SK-N-SH (cell line): ENCODE results near the gene TLE1. TPM values are rescaled to one million over a fixed set of nuclear protein-coding genes. Genes with fewer than 3 reads are reported as not detected.

Experiments
- CTCF ChIA-PET: fragments of 300-600, 350-600 bp; formaldehyde crosslinking; extraction: SDS; loops from one replicate; lab custom pipeline; 2021; lab: Yijun Ruan, JAX
- POLR2A ChIA-PET: fragments of 350-600 bp; sonication (Branson Sonifier 250); formaldehyde crosslinking; extraction: SDS; loops from one replicate; lab custom pipeline; 2020; ENCODE audit warnings: antibody characterized with exemption, inconsistent platforms; lab: Yijun Ruan, JAX
- DNase-seq: peaks from one replicate; pipeline ENCODE4 v3.0.0; 2012
- H2AFZ ChIP-seq: fragments of 200-600 bp; sonication (generic); 2 replicates; pipeline ENCODE4 v1.8.1; 2016; ENCODE audit warnings: antibody characterized with exemption, mild to moderate bottlenecking, low read depth
- H3F3A ChIP-seq: fragments of 200-600 bp; sonication (generic); replicated peaks from 2 replicates; pipeline ENCODE3; 2016; ENCODE audit warnings: antibody characterized with exemption, mild to moderate bottlenecking; ENCODE audit not compliant: insufficient read depth
- H3K27ac ChIP-seq, 2 experiments: fragments of 200-500 bp in 1 of 2; fragments of 200-600 bp in 1 of 2; sonication (Bioruptor generic) in 1 of 2; sonication (generic), shearing (Covaris generic) in 1 of 2; 2 replicates each; pipeline versions ENCODE4 v1.5.1 to v1.6.1; 2014 to 2016; ENCODE audit warnings: low read depth in 2 of 2, inconsistent platforms in 1 of 2, low read length in 1 of 2, mild to moderate bottlenecking in 1 of 2, mixed read lengths in 1 of 2
- H3K27me3 ChIP-seq: fragments of 200-600 bp; sonication (generic), shearing (Covaris generic); 2 replicates; pipeline ENCODE4 v1.6.1; 2016; ENCODE audit warnings: mixed run types; ENCODE audit not compliant: insufficient read depth
- H3K36me3 ChIP-seq, 2 experiments: fragments of 200-500 bp in 1 of 2; fragments of 200-600 bp in 1 of 2; sonication (Bioruptor generic) in 1 of 2; sonication (generic) in 1 of 2; replicated peaks in 1 of 2; 2 replicates each; pipeline versions ENCODE3 to v1.5.1; 2014 to 2016; ENCODE audit warnings: low read length in 1 of 2, mild to moderate bottlenecking in 1 of 2; ENCODE audit not compliant: insufficient read depth in 2 of 2, control insufficient read depth in 1 of 2
- H3K4me1 ChIP-seq, 2 experiments: fragments of 200-500 bp in 1 of 2; fragments of 200-600 bp in 1 of 2; sonication (Bioruptor generic) in 1 of 2; sonication (generic), shearing (Covaris generic) in 1 of 2; 2 replicates each; pipeline versions ENCODE4 v1.5.1 to v1.6.1; 2014 to 2016; ENCODE audit warnings: low read depth in 1 of 2, low read length in 1 of 2, mixed run types in 1 of 2; ENCODE audit not compliant: insufficient read depth in 2 of 2, control insufficient read depth in 1 of 2
- H3K4me2 ChIP-seq: fragments of 200-600 bp; sonication (generic), shearing (Covaris generic); 2 replicates; pipeline ENCODE4 v1.6.1; 2017; ENCODE audit warnings: mixed run types
- H3K4me3 ChIP-seq, 2 experiments: fragments of 200-500 bp in 1 of 2; fragments of 200-600 bp in 1 of 2; sonication (Bioruptor generic) in 1 of 2; sonication (generic), shearing (Covaris generic) in 1 of 2; 2 replicates each; pipeline versions ENCODE4 v1.5.1 to v1.8.1; 2014 to 2016; ENCODE audit warnings: low read depth in 2 of 2, inconsistent platforms in 1 of 2, low read length in 1 of 2, mild to moderate bottlenecking in 1 of 2, mixed read lengths in 1 of 2, moderate library complexity in 1 of 2
- H3K79me2 ChIP-seq: fragments of 200-600 bp; sonication (generic); 2 replicates; pipeline ENCODE4 v1.8.1; 2017; ENCODE audit warnings: mild to moderate bottlenecking; ENCODE audit not compliant: insufficient read depth
- H3K9ac ChIP-seq: fragments of 200-600 bp; sonication (generic); 2 replicates; pipeline ENCODE4 v1.6.1; 2017; ENCODE audit warnings: mixed run types
- H3K9me2 ChIP-seq: fragments of 200-600 bp; sonication (generic); 2 replicates; pipeline ENCODE4 v1.6.1; 2017; ENCODE audit warnings: mixed run types
- H3K9me3 ChIP-seq: fragments of 200-600 bp; sonication (generic); 2 replicates; pipeline ENCODE4 v1.6.1; 2017; ENCODE audit warnings: mixed run types, mild to moderate bottlenecking, moderate library complexity
- H4K20me1 ChIP-seq: fragments of 200-600 bp; sonication (generic); 2 replicates; pipeline ENCODE4 v1.6.1; 2017; ENCODE audit warnings: mild to moderate bottlenecking, mixed run types; ENCODE audit not compliant: insufficient read depth
- CHD2 ChIP-seq: fragments of 150-350 bp; IDR thresholded peaks from 2 replicates; pipeline ENCODE4 v1.6.1; 2018; ENCODE audit warnings: low read length; ENCODE audit not compliant: partially characterized antibody
- CTCF ChIP-seq: fragments of 200-600 bp; sonication (generic); IDR thresholded peaks from 2 replicates; pipeline ENCODE4 v1.6.1; 2017; ENCODE audit warnings: antibody characterized with exemption, mild to moderate bottlenecking, moderate library complexity
- ELF1 ChIP-seq: IDR thresholded peaks from 2 replicates; pipeline ENCODE4 v1.4.0; 2012
- EZH2phosphoT487 ChIP-seq: fragments of 200-600 bp; sonication (generic); IDR thresholded peaks from 2 replicates; pipeline ENCODE4 v1.6.1; 2017; ENCODE audit warnings: low read depth, mixed run types, mild to moderate bottlenecking, antibody characterized with exemption, moderate library complexity, borderline replicate concordance
- FOSL2 ChIP-seq: IDR thresholded peaks from 2 replicates; pipeline ENCODE4 v1.4.0; 2012; ENCODE audit warnings: low read depth, mild to moderate bottlenecking, moderate library complexity, borderline replicate concordance
- FOXJ3 ChIP-seq: sonication (generic); formaldehyde crosslinking; IDR thresholded peaks from 2 replicates; pipeline ENCODE4 v1.5.1; 2020; ENCODE audit warnings: mild to moderate bottlenecking, missing genetic modification reagents
- IRF3 ChIP-seq: fragments of 150-350 bp; IDR thresholded peaks from 2 replicates; pipeline ENCODE4 v1.6.1; 2016; ENCODE audit warnings: mild to moderate bottlenecking, low read depth, low read length
- NFIC ChIP-seq: IDR thresholded peaks from 2 replicates; pipeline ENCODE4 v1.4.0; 2012; ENCODE audit warnings: borderline replicate concordance
- NRF1 ChIP-seq: IDR thresholded peaks from 2 replicates; pipeline ENCODE4 v1.6.1; 2012; ENCODE audit warnings: low read depth, mild to moderate bottlenecking, low read length
- PBX3 ChIP-seq: IDR thresholded peaks from 2 replicates; pipeline ENCODE4; 2012
- POLR2AphosphoS5 ChIP-seq: IDR thresholded peaks from 2 replicates; pipeline ENCODE4 v1.6.1; 2012; ENCODE audit warnings: low read depth, low read length
- RAD21 ChIP-seq: IDR thresholded peaks from 2 replicates; pipeline ENCODE4 v1.6.1; 2012; ENCODE audit warnings: mild to moderate bottlenecking, low read length
- RCOR1 ChIP-seq: fragments of 150-350 bp; IDR thresholded peaks from 2 replicates; pipeline ENCODE4 v1.6.1; 2017; ENCODE audit warnings: antibody characterized with exemption, low read length
- RFX5 ChIP-seq: IDR thresholded peaks from 2 replicates; pipeline ENCODE4 v1.6.1; 2012; ENCODE audit warnings: mild to moderate bottlenecking, improper control_type of control experiment, low read length
- RXRA ChIP-seq: IDR thresholded peaks from 2 replicates; pipeline ENCODE4 v1.4.0; 2012; ENCODE audit warnings: low read depth, mild to moderate bottlenecking, borderline replicate concordance
- SIN3A ChIP-seq: IDR thresholded peaks from 2 replicates; pipeline ENCODE4 v1.6.1; 2012; ENCODE audit warnings: low read depth, mild to moderate bottlenecking, low read length, moderate library complexity, borderline replicate concordance
- TCF12 ChIP-seq: IDR thresholded peaks from 2 replicates; pipeline ENCODE4 v1.4.0; 2012
- TEAD4 ChIP-seq: IDR thresholded peaks from 2 replicates; pipeline ENCODE4 v1.4.0; 2012; ENCODE audit warnings: mild to moderate bottlenecking, borderline replicate concordance; ENCODE audit not compliant: insufficient read depth
- USF2 ChIP-seq: fragments of 150-350 bp; IDR thresholded peaks from 2 replicates; pipeline ENCODE4 v1.6.1; 2017; ENCODE audit warnings: antibody characterized with exemption, low read length, low read depth, borderline replicate concordance
- WGBS: methylation state at CpG from one replicate; pipeline ENCODE4 v1.1.6; 2017; ENCODE audit warnings: low lambda C conversion rate; 5-methylcytosine and 5-hydroxymethylcytosine counted together
- polyA plus RNA-seq, 3 experiments: library from polyadenylated mRNA; depleted of rRNA; stranded (reverse); fragments of >200 nt; gene quantifications; 2 replicates each; pipeline ENCODE4 v1.2.3, GENCODE V29; 2012

TLE1 gene
- polyA plus RNA-seq, 1 of the 3 experiments (the other 2 are of a cell fraction), result 33.0 TPM

- WGBS, result 80% methylated on average over 13 of the region's 14 CpGs
- Histone ChIP-seq H3K79me2 (no peaks in the 10 kb centered on the region), H3K9me2 (no peaks in the 10 kb centered on the region), H3K9ac (no peak overlapping the region), H3K4me2 (no peak overlapping the region), H3F3A (no peaks in the 10 kb centered on the region), H3K36me3 (no peaks in the 10 kb centered on the region), H3K4me1 (no peaks in the 10 kb centered on the region; a peak in 1 of 4 replicates), H4K20me1 (no peaks in the 10 kb centered on the region), H2AFZ (no peak overlapping the region), H3K27me3 (no peaks in the 10 kb centered on the region), H3K9me3 (no peaks in the 10 kb centered on the region), H3K27ac (no peak overlapping the region), H3K4me3 (no peak overlapping the region)
- ChIA-PET CTCF (no interaction called here), POLR2A (no interaction called here)
- TF ChIP-seq RAD21 (no peak), RFX5 (no peak), TEAD4 (no peak), SIN3A (no peak), PBX3 (no peak), NFIC (no peak), FOSL2 (no peak), FOXJ3 (CRISPR knock-in tag) (no peak), IRF3 (no peak), NRF1 (no peak), TCF12 (no peak), ELF1 (no peak), CTCF (no peak), EZH2phosphoT487 (no peak), USF2 (no peak), CHD2 (no peak), RXRA (no peak), POLR2AphosphoS5 (no peak), RCOR1 (no peak)
- no peak for DNase-seq
These were observed 115.7 kb downstream of the TLE1 start for GRCh38 chr9:81573415-81574321.
